K562 (cell line): ENCODE data around the gene ZNF195. TPM values are rescaled to one million over a fixed set of nuclear protein-coding genes. Genes with fewer than 3 reads are reported as not detected.

Source experiments
- ARID4B ChIP-seq: sonication (generic); formaldehyde crosslinking; IDR thresholded peaks from 2 replicates; pipeline ENCODE4 v1.8.0; 2022; ENCODE audit warnings: mild to moderate bottlenecking, missing genetic modification reagents
- BMI1 ChIP-seq: fragments of 150-350 bp; IDR thresholded peaks from 2 replicates; pipeline ENCODE4 v1.6.1; 2014; ENCODE audit warnings: low read length
- CBFA2T2 ChIP-seq: fragments of 450-650 bp; conservative IDR thresholded peaks from 2 replicates; pipeline ENCODE4 v1.6.1; 2017; ENCODE audit warnings: mild to moderate bottlenecking
- CBX1 ChIP-seq: sonication (generic); IDR thresholded peaks from 2 replicates; pipeline ENCODE4 v1.6.1; 2016; ENCODE audit warnings: antibody characterized with exemption, low read depth, mild to moderate bottlenecking
- CREB3 ChIP-seq: fragments of 450-650 bp; conservative IDR thresholded peaks from 2 replicates; pipeline ENCODE4 v1.6.1; 2016; ENCODE audit warnings: missing genetic modification characterization, low read depth, mild to moderate bottlenecking, missing compliant biosample characterization, moderate library complexity
- CREBBP ChIP-seq: IDR thresholded peaks from one replicate; pipeline ENCODE4 v1.6.1; 2012; ENCODE audit warnings: low read depth, mild to moderate bottlenecking, control low read depth, inconsistent platforms, low read length
- EHMT2 ChIP-seq: fragments of 450-650 bp; IDR thresholded peaks from 2 replicates; pipeline ENCODE4 v1.6.1; 2018; ENCODE audit warnings: antibody characterized with exemption
- GABPA ChIP-seq: fragments of 200-800 bp; sonication (Bioruptor generic); conservative IDR thresholded peaks from 2 replicates; pipeline ENCODE4 v1.6.1; 2016; ENCODE audit warnings: low read depth, missing genetic modification characterization, missing compliant biosample characterization
- GATAD2B ChIP-seq: fragments of 450-650 bp; IDR thresholded peaks from 2 replicates; pipeline ENCODE4 v1.6.1; 2017; ENCODE audit warnings: mild to moderate bottlenecking, borderline replicate concordance
- GTF3C2 ChIP-seq: IDR thresholded peaks from 3 replicates; pipeline ENCODE4 v1.6.1; 2011; ENCODE audit warnings: borderline replicate concordance, mild to moderate bottlenecking, moderate library complexity; ENCODE audit not compliant: insufficient read length; ENCODE audit errors: extremely low read depth
- HMG20A ChIP-seq: fragments of 450-650 bp; formaldehyde crosslinking; conservative IDR thresholded peaks from 2 replicates; pipeline ENCODE4 v1.4.0; 2020; ENCODE audit warnings: mild to moderate bottlenecking, mixed read lengths
- TRIM25 ChIP-seq: fragments of 450-650 bp; IDR thresholded peaks from 2 replicates; pipeline ENCODE4 v1.7.0; 2016; ENCODE audit warnings: borderline replicate concordance
- WHSC1 ChIP-seq: IDR thresholded peaks from one replicate; pipeline ENCODE4 v1.6.1; 2012; ENCODE audit warnings: low read length, control low read depth, inconsistent platforms
- ZNF224 ChIP-seq: sonication (generic); formaldehyde crosslinking; IDR thresholded peaks from 2 replicates; pipeline ENCODE4 v1.8.0; 2022; ENCODE audit warnings: mild to moderate bottlenecking, missing genetic modification reagents
- ZNF239 ChIP-seq: fragments of 250-450 bp; sonication (Bioruptor Pico); IDR thresholded peaks from 2 replicates; pipeline ENCODE4 v1.4.0; 2020; ENCODE audit warnings: mild to moderate bottlenecking
- ZNF408 ChIP-seq: fragments of 250-450 bp; sonication (Bioruptor Pico); IDR thresholded peaks from 2 replicates; pipeline ENCODE4 v1.4.0; 2020; ENCODE audit warnings: low read depth, mild to moderate bottlenecking, moderate library complexity
- ZNF77 ChIP-seq: fragments of 250-450 bp; sonication (Bioruptor Pico); IDR thresholded peaks from 2 replicates; pipeline ENCODE4 v1.5.0; 2020
- ZNF780A ChIP-seq: fragments of 250-450 bp; sonication (Bioruptor Pico); IDR thresholded peaks from 2 replicates; pipeline ENCODE4 v1.5.0; 2021; ENCODE audit warnings: mild to moderate bottlenecking
- polyA plus RNA-seq, 8 experiments: library from polyadenylated mRNA; depleted of rRNA in 4 of 8; stranded (reverse) in 5 of 8; unstranded in 3 of 8; fragments of >200 nt; fragmentation: Nextera tagmentation in 2 of 8; fragmentation: Illumina TruSeq in 1 of 8; extraction: Ambion mirVana in 2 of 8; extraction: Trizol in 1 of 8; gene quantifications; 2 replicates each; pipeline versions ENCODE4 v1.2.1 to v1.2.3, GENCODE V29; 2011 to 2014; ENCODE audit warnings: inconsistent platforms in 1 of 8, missing spikeins in 1 of 8
- total RNA-seq, 7 experiments: library from RNA; depleted of rRNA in 6 of 7; stranded (reverse); fragments of >200 nt in 6 of 7; fragmentation: Illumina TruSeq in 2 of 7; extraction: Trizol in 2 of 7; gene quantifications; 2 replicates each; pipeline versions ENCODE4 v1.2.1 to v1.2.3, GENCODE V29; 2011 to 2021; ENCODE audit warnings: low replicate concordance in 1 of 7

The ZNF195 gene
- total and polyA plus RNA-seq, 9 of the 15 experiments (the other 6 are each of a cell fraction or from before 2014, with no cell fraction given): 42.1 to 75.5 (median 60.4) TPM

GRCh38 chr11:3378426-3379423 lies at the start of gene ZNF195 (continued):
- TF ChIP-seq CREB3 (no peak), GTF3C2 (no peak), ARID4B (CRISPR knock-in tag) (peak; percentile 87), GABPA (tag) (peak; percentile 99), TRIM25 (no peak), ZNF780A (no peak), BMI1 (no peak), ZNF239 (CRISPR knock-in tag) (no peak), WHSC1 (no peak), CBFA2T2 (no peak), ZNF77 (no peak), ZNF224 (CRISPR knock-in tag) (no peak), HMG20A (CRISPR knock-in tag) (no peak), CREBBP (no peak), CBX1 (peak; percentile 92), EHMT2 (no peak), GATAD2B (no peak), ZNF408 (CRISPR knock-in tag) (no peak)
